Nephron (organoid): ENCODE data around the gene CYP4F8.
"Not testable (repeated sequence)": the region's sequence is repeated elsewhere in the genome, so short reads cannot be mapped to it uniquely, and the experiment has no call there.

ENCODE experiments used
- H3K27ac Mint-ChIP-seq, 3 experiments: 2 replicates each; pipeline ENCODE4 v1.8.0; 2020; ENCODE audit warnings: mixed read lengths in 3 of 3, mild to moderate bottlenecking in 2 of 3, moderate library complexity in 1 of 3
- H3K27me3 Mint-ChIP-seq: 2 replicates; pipeline ENCODE4 v1.8.0; 2021; ENCODE audit warnings: low read depth, mild to moderate bottlenecking, moderate library complexity, mixed read lengths
- H3K36me3 Mint-ChIP-seq: 2 replicates; pipeline ENCODE4 v1.8.0; 2020; ENCODE audit warnings: low read depth, mixed read lengths
- H3K4me1 Mint-ChIP-seq: 2 replicates; pipeline ENCODE4 v1.8.0; 2020; ENCODE audit warnings: mixed read lengths
- H3K4me3 Mint-ChIP-seq, 3 experiments: 2 replicates each; pipeline ENCODE4 v1.8.0; 2020; ENCODE audit warnings: mild to moderate bottlenecking in 3 of 3, mixed read lengths in 3 of 3, moderate library complexity in 2 of 3
- H3K9me3 Mint-ChIP-seq: 2 replicates; pipeline ENCODE4 v1.8.0; 2020; ENCODE audit warnings: mixed read lengths
- TF ChIP-seq, protein P1 (sequence below), 3 experiments: fragments of 200-600 bp; sonication (generic); IDR thresholded peaks; one replicate each; pipeline ENCODE4 v1.5.0; 2021; ENCODE audit warnings: antibody characterized with exemption in 3 of 3; ENCODE audit not compliant: unreplicated experiment in 3 of 3

Gene CYP4F8

DNA sequence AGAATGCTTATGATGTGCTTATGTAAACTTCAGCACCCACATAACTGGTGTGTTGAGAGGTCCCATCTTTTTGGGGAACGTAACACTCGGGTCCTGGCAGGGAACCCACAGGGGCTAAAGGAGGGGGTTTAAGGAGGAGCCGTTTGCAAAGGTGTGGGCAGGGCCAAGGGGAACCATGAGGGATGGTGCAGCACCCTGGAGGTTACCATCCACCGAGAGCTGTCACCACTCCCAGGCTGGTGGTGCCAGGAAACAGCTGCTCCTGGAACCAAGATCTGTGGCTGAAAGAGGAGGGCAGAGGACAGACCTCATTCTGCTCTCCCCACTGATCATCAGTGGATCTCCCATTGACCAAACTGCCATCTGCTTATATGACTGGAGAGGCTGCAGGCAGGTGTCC is 23.2 kb upstream of the CYP4F8 start:
- no peak overlapping the region for H3K27ac Mint-ChIP-seq
- H3K36me3 Mint-ChIP-seq, result no peaks in the 10 kb centered on the region
- no peaks in the 10 kb centered on the region for H3K27me3 Mint-ChIP-seq
- H3K4me1 Mint-ChIP-seq, result no peaks in the 10 kb centered on the region
- H3K9me3 Mint-ChIP-seq, result peaks cover 42% of the 10 kb centered on the region
- H3K4me3 Mint-ChIP-seq, result no peak overlapping the region
- TF ChIP-seq, protein P1, sequence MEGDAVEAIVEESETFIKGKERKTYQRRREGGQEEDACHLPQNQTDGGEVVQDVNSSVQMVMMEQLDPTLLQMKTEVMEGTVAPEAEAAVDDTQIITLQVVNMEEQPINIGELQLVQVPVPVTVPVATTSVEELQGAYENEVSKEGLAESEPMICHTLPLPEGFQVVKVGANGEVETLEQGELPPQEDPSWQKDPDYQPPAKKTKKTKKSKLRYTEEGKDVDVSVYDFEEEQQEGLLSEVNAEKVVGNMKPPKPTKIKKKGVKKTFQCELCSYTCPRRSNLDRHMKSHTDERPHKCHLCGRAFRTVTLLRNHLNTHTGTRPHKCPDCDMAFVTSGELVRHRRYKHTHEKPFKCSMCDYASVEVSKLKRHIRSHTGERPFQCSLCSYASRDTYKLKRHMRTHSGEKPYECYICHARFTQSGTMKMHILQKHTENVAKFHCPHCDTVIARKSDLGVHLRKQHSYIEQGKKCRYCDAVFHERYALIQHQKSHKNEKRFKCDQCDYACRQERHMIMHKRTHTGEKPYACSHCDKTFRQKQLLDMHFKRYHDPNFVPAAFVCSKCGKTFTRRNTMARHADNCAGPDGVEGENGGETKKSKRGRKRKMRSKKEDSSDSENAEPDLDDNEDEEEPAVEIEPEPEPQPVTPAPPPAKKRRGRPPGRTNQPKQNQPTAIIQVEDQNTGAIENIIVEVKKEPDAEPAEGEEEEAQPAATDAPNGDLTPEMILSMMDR (IDR thresholded peaks at IDR 0.05; ENCODE audit: unreplicated experiment in 3 of 3), result no peak

DNA sequence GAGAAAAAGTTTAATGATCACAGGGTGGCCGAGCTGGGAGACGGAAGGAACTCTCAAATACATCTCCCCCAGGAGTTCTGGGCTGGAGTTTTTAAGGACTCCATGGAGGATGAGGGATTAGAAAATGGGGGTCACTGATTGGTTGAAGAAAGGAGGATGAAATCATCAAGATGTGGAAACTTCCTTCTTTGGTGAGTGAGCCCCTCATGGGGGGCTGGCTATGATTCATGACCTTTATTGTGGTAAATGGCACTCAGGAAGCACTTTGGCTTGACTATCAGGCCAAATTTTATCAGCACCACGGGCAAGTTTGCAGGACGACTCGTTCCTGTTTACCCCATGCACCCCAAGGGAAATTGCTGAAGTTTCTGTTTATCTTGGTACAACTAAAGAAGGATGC is 22.5 kb upstream of the CYP4F8 start:
- H3K36me3 Mint-ChIP-seq, H3K4me1 Mint-ChIP-seq, H3K27ac Mint-ChIP-seq, H3K27me3 Mint-ChIP-seq, H3K4me3 Mint-ChIP-seq: not testable (repeated sequence)
- peaks cover 43% of the 10 kb centered on the region for H3K9me3 Mint-ChIP-seq

DNA sequence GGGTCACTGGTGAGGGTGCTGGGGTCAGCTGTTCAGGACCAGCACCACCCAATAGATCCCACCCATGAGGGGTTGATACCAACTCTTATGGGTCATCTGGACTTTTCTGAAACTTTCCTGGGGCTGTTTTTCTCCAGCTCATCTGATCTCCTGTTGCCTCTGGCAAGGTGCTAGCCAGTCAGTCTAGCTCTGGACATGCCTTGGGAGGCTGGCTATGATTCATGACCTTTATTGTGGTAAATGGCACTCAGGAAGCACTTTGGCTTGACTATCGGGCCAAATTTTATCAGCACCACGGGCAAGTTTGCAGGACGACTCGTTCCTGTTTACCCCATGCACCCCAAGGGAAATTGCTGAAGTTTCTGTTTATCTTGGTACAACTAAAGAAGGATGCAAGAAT is 21.3 kb upstream of the CYP4F8 start:
- not testable (repeated sequence) for H3K27ac Mint-ChIP-seq, H3K27me3 Mint-ChIP-seq, H3K4me1 Mint-ChIP-seq, H3K36me3 Mint-ChIP-seq, H3K4me3 Mint-ChIP-seq
- H3K9me3 Mint-ChIP-seq, result peaks cover 39% of the 10 kb centered on the region

DNA sequence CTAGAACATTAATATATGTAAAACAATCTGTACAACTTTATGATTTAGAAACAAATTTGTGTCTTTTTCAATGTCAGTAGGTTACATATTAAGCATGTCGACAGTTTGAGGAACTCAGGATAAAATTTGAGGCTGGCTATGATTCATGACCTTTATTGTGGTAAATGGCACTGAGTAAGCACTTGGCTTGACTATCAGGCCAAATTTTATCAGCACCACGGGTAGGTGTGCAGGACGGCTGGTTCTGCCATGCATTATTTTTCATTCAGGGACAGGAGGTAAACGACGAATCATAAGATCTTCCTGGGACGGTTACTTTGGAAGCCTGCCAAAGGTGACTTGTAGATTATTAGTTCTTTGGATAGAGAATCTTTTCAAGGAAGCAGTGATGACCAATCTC is 19.9 kb upstream of the CYP4F8 start:
- Mint-ChIP-seq H3K4me1 (no peaks in the 10 kb centered on the region), H3K9me3 (peaks cover 34% of the 10 kb centered on the region), H3K4me3 (no peak overlapping the region), H3K27me3 (no peaks in the 10 kb centered on the region), H3K36me3 (no peaks in the 10 kb centered on the region), H3K27ac (no peak overlapping the region)
- TF ChIP-seq, protein P1 (IDR thresholded peaks at IDR 0.05; ENCODE audit: unreplicated experiment in 3 of 3), result no peak

DNA sequence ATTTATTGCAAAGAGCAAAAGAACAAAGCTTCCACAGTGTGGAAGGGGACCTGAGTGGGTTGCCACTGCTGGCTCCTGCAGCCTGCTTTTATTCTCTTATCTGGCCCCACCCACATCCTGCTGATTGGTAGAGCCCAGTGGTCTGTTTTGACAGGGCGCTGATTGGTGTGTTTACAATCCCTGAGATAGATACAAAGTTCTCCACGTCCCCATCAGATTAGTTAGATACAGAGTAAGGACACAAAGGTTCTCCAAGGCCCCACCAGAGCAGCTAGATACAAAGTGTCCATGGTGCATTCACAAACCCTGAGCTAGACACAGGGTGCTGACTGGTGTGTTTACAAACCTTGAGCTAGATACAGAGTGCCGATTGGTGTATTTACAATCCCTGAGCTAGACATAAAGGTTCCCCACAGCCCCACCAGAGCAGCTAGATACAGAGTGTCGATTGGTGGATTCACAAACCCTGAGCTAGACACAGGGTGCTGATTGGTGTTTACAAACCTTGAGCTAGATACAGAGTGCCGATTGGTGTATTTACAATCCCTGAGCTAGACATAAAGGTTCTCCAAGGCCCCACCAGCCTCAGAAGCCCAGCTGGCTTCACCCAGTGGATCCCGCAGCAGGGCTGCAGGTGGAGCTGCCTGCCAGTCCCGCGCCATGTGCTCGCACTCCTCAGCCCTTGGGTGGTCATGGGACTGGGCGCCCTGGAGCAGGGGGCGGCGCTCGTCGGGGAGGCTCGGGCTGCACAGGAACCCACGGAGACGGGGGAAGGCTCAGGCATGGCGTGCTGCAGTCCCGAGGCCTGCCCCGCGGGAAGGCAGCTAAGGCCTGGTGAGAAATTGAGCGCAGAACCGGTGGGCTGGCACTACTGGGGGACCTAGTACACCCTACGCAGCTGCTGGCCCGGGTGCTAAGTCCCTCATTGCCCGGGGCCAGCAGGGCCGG is 6.8 kb upstream of the CYP4F8 start:
- not testable (repeated sequence) for H3K4me3 Mint-ChIP-seq, H3K36me3 Mint-ChIP-seq, H3K4me1 Mint-ChIP-seq, H3K27ac Mint-ChIP-seq, H3K27me3 Mint-ChIP-seq
- peaks cover 18% of the 10 kb centered on the region for H3K9me3 Mint-ChIP-seq

DNA sequence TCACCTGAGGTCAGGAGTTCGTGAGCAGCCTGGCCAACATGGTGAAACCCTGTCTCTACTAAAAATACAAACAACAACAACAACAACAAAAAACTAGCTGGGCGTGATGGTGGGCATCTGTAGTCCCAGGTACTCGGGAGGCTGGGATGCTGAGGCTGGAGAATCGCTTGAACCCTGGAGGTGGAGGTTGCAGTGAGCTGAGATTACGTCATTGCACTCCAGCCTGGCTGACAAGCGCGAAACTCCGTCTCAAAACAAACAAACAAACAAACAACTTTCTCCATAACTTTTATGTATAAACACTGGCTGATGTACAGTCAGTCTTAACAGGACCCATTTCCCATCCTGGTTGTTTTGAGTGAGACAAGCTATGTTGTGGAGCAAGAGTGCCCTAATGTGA is 5.8 kb upstream of the CYP4F8 start:
- no peaks in the 10 kb centered on the region for H3K36me3 Mint-ChIP-seq
- no peak overlapping the region for H3K4me3 Mint-ChIP-seq
- peaks cover 4% of the 10 kb centered on the region for H3K27me3 Mint-ChIP-seq
- peaks cover 24% of the 10 kb centered on the region for H3K9me3 Mint-ChIP-seq
- no peak overlapping the region for H3K27ac Mint-ChIP-seq
- no peaks in the 10 kb centered on the region for H3K4me1 Mint-ChIP-seq
- TF ChIP-seq, protein P1 (IDR thresholded peaks at IDR 0.05; ENCODE audit: unreplicated experiment in 3 of 3), result no peak

DNA sequence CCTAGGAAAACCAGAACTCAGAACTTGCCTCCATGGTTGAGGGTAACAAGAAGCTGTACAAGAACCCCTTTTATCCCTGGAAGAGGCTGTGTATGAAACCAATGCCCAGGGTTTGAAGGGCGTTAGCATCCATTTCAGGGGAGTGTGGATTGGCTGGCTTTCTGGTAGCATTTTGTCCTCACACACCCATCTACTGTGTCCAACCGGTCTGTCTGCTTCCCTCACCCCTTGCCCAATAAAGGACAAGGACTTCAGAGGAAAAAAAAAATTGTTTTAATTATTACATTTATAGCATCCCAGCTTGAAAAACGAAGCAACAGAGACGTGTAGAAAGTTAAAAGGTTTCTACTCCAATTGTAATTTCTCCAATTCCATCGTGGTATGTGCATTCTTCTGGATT is 2.7 kb upstream of the CYP4F8 start:
- H3K9me3 Mint-ChIP-seq, result peaks cover 24% of the 10 kb centered on the region
- TF ChIP-seq, protein P1 (IDR thresholded peaks at IDR 0.05; ENCODE audit: unreplicated experiment in 3 of 3), result no peak
- no peak overlapping the region for H3K4me3 Mint-ChIP-seq

More for the DNA sequence above, 2.7 kb upstream of the CYP4F8 start:
- no peak overlapping the region for H3K27ac Mint-ChIP-seq
- peaks cover 5% of the 10 kb centered on the region for H3K36me3 Mint-ChIP-seq
- peaks cover 4% of the 10 kb centered on the region for H3K27me3 Mint-ChIP-seq
- H3K4me1 Mint-ChIP-seq, result no peaks in the 10 kb centered on the region
